ENCODE data around the gene CNFN. TPM values are rescaled to one million over a fixed set of nuclear protein-coding genes. Genes with fewer than 3 reads are reported as not detected.

The CNFN gene
- total and polyA plus RNA-seq, 2 donors: 0.85 to 32.7 TPM

DNA sequence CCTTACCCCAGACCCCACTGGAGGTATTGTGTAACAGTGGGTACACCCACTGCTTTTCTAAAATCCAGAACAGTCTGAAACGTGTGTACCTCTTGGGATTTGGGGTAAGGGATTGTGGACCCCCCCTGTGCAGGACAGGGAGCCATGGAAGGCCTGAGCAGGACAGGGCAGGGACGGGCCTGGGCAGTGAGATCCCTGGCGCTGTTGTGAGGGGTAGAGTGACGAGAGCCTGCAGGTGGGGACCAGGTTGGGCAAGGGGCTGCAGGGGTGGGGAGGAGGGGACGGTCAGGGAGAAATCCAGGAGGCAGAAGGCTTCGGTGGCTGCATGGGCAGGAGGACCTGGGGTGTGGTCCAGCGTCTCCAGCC, 28.6 kb downstream of the CNFN start:
- no peaks in the 10 kb centered on the region for H3K27me3 ChIP-seq (ENCODE audit: control insufficient read depth in 2 of 2, insufficient read depth in 1 of 2, low read length in 1 of 2)
- no peak overlapping the region for H3K27ac ChIP-seq (ENCODE audit: low read depth in 1 of 2, low read length in 1 of 2)
- no peak overlapping the region for H3K4me3 ChIP-seq (ENCODE audit: low read length in 2 of 2)
- H3K4me1 ChIP-seq (ENCODE audit: control insufficient read depth in 2 of 2, insufficient read depth in 2 of 2, low read length in 2 of 2): no peaks in the 10 kb centered on the region
- peaks cover 0 to 9% of the 10 kb centered on the region in 2 donors for H3K9me3 ChIP-seq (ENCODE audit: control insufficient read depth in 2 of 2, insufficient read depth in 1 of 2, low read length in 1 of 2)
- WGBS: 96% methylated on average over 7 of the region's 7 CpGs
- DNase-seq (ENCODE audit: low read depth in 6 of 9, low spot score in 9 of 9): no peak
- H3K36me3 ChIP-seq (ENCODE audit: control insufficient read depth in 2 of 2, insufficient read depth in 2 of 2, low read length in 1 of 2): peaks cover 0 to 13% of the 10 kb centered on the region in 2 donors

DNA sequence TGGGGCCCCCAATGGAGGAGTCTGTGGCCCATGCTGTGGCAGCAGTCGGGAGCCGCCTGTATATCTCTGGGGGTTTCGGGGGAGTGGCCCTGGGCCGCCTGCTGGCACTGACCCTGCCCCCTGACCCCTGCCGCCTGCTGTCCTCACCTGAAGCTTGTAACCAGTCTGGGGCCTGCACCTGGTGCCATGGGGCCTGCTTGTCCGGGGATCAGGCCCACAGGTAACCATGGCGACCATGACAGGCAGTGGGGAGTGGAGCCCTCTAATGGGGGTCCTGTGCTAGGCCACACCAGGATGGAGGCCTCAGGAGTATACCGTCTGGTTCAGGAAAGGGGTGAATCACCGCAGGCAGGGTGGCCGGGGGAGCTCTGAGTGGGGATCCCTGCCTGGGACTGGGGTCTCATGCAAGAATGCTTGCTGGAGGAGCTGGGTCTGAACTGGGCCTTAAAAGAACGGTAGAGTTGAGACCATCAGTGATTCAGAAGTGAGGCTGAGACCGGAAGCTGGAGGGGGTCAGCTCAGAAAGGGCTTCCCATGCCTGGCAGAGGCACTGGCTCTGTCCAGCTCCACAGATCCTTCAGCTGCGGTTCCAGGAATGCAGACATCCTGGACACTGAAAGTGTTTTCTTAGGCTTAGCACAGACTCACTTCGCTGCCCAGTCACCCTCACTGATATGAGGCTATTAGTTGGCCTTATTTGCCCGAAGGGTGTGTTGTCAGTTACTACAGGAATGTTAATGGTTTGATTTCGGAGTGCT, 29.1 kb downstream of the CNFN start:
- no peak overlapping the region for H3K4me3 ChIP-seq (ENCODE audit: low read length in 2 of 2)
- no peak overlapping the region for H3K27ac ChIP-seq (ENCODE audit: low read depth in 1 of 2, low read length in 1 of 2)
- H3K36me3 ChIP-seq (ENCODE audit: control insufficient read depth in 2 of 2, insufficient read depth in 2 of 2, low read length in 1 of 2): peaks cover 0 to 13% of the 10 kb centered on the region in 2 donors
- no peaks in the 10 kb centered on the region for H3K27me3 ChIP-seq (ENCODE audit: control insufficient read depth in 2 of 2, insufficient read depth in 1 of 2, low read length in 1 of 2)
- H3K9me3 ChIP-seq (ENCODE audit: control insufficient read depth in 2 of 2, insufficient read depth in 1 of 2, low read length in 1 of 2): peaks cover 0 to 9% of the 10 kb centered on the region in 2 donors
- 98% methylated on average over 16 of the region's 16 CpGs for WGBS
- no peak for DNase-seq (ENCODE audit: low read depth in 6 of 9, low spot score in 9 of 9)
- no peaks in the 10 kb centered on the region for H3K4me1 ChIP-seq (ENCODE audit: control insufficient read depth in 2 of 2, insufficient read depth in 2 of 2, low read length in 2 of 2)

DNA sequence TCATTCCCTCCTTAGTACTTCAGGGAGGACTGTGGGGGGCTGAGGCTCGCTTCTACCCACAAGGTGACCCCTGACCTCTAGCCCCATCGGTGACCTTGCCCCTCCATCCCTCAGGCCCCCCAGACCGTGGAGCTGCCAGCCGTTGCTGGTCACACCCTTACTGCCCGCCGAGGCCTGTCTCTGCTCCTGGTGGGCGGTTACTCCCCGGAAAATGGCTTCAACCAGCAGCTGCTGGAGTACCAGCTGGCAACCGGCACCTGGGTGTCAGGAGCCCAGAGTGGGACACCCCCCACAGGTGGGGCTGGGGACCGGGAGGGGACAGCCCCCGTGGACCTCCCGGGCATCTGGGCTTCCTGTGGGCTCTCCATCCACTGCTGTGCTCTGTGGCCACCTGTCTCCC, 32.8 kb downstream of the CNFN start:
- no peak for DNase-seq (ENCODE audit: low read depth in 6 of 9, low spot score in 9 of 9)
- Histone ChIP-seq H3K27me3 (ENCODE audit: control insufficient read depth in 2 of 2, insufficient read depth in 1 of 2, low read length in 1 of 2) (no peaks in the 10 kb centered on the region), H3K9me3 (ENCODE audit: control insufficient read depth in 2 of 2, insufficient read depth in 1 of 2, low read length in 1 of 2) (no peaks in the 10 kb centered on the region), H3K27ac (ENCODE audit: low read depth in 1 of 2, low read length in 1 of 2) (no peak overlapping the region), H3K36me3 (ENCODE audit: control insufficient read depth in 2 of 2, insufficient read depth in 2 of 2, low read length in 1 of 2) (peaks cover 0 to 9% of the 10 kb centered on the region in 2 donors), H3K4me1 (ENCODE audit: control insufficient read depth in 2 of 2, insufficient read depth in 2 of 2, low read length in 2 of 2) (no peaks in the 10 kb centered on the region), H3K4me3 (ENCODE audit: low read length in 2 of 2) (no peak overlapping the region)
- 96% methylated on average over 12 of the region's 12 CpGs for WGBS

DNA sequence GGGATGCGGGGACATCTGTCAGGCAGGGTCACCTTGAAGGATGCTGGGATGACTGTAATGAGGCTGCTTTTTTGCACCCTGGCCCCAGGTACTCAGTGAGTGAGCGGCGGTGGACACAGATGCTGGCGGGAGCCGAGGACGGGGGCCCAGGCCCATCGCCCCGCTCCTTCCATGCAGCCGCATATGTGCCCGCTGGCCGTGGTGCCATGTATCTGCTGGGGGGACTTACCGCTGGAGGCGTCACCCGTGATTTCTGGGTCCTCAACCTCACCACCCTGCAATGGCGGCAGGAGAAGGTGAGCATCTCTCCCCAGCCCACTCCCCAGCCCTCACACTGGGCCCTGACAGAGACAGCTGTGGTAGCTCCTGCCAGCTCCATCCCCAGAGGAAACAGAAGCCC, 33.4 kb downstream of the CNFN start:
- Histone ChIP-seq H3K4me3 (ENCODE audit: low read length in 2 of 2) (no peak overlapping the region), H3K4me1 (ENCODE audit: control insufficient read depth in 2 of 2, insufficient read depth in 2 of 2, low read length in 2 of 2) (no peaks in the 10 kb centered on the region), H3K36me3 (ENCODE audit: control insufficient read depth in 2 of 2, insufficient read depth in 2 of 2, low read length in 1 of 2) (peaks cover 0 to 12% of the 10 kb centered on the region in 2 donors), H3K27ac (ENCODE audit: low read depth in 1 of 2, low read length in 1 of 2) (no peak overlapping the region), H3K9me3 (ENCODE audit: control insufficient read depth in 2 of 2, insufficient read depth in 1 of 2, low read length in 1 of 2) (no peaks in the 10 kb centered on the region), H3K27me3 (ENCODE audit: control insufficient read depth in 2 of 2, insufficient read depth in 1 of 2, low read length in 1 of 2) (no peaks in the 10 kb centered on the region)
- DNase-seq (ENCODE audit: low read depth in 6 of 9, low spot score in 9 of 9): no peak
- 98% methylated on average over 15 of the region's 15 CpGs for WGBS

DNA sequence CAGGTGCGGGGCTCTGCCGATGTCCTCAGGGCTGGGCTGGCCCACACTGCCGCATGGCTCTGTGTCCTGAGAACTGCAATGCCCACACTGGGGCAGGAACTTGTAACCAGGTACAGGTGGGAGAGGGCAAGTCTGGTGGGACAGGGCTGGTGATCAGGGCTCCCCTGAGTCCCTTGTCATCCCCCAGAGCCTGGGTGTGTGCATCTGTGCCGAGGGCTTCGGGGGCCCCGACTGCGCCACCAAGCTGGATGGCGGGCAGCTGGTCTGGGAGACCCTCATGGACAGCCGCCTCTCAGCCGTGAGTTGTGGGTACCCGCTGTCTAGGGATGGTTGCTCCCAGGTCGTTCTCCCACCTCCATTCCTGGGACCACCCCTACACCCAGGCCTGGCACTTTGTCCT, 34.2 kb downstream of the CNFN start:
- DNase-seq (ENCODE audit: low read depth in 6 of 9, low spot score in 9 of 9): no peak
- 98% methylated on average over 12 of the region's 12 CpGs for WGBS

DNA sequence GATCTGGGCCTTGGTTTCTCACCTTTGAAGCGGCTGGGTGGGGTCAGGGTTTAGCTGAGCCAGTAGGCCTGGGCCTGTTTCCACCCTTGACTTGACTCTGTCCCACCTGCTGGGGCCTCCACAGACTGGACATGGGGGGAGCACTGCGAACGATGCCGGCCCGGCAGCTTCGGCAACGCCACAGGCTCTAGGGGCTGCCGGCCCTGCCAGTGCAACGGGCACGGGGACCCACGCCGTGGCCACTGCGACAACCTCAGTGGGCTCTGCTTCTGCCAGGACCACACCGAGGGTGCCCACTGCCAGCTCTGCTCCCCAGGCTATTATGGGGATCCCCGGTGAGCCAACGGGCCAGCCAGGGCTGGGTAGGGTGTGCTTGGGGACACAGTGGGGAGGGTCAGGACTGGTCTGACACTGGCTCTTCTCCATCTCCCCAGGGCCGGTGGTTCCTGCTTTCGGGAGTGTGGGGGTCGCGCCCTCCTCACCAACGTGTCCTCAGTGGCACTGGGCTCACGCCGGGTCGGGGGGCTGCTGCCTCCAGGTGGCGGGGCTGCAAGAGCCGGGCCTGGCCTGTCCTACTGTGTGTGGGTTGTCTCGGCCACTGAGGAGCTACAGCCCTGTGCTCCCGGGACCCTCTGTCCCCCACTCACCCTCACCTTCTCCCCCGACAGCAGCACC, 36.6 kb downstream of the CNFN start:
- no peak for DNase-seq (ENCODE audit: low read depth in 6 of 9, low spot score in 9 of 9)
- WGBS: 98% methylated on average over 29 of the region's 29 CpGs
- H3K27ac ChIP-seq (ENCODE audit: low read depth in 1 of 2, low read length in 1 of 2): no peak overlapping the region
- no peaks in the 10 kb centered on the region for H3K27me3 ChIP-seq (ENCODE audit: control insufficient read depth in 2 of 2, insufficient read depth in 1 of 2, low read length in 1 of 2)
- H3K4me3 ChIP-seq (ENCODE audit: low read length in 2 of 2): no peak overlapping the region
- peaks cover 0 to 16% of the 10 kb centered on the region in 2 donors for H3K36me3 ChIP-seq (ENCODE audit: control insufficient read depth in 2 of 2, insufficient read depth in 2 of 2, low read length in 1 of 2)
- H3K9me3 ChIP-seq (ENCODE audit: control insufficient read depth in 2 of 2, insufficient read depth in 1 of 2, low read length in 1 of 2): no peaks in the 10 kb centered on the region
- H3K4me1 ChIP-seq (ENCODE audit: control insufficient read depth in 2 of 2, insufficient read depth in 2 of 2, low read length in 2 of 2): no peaks in the 10 kb centered on the region

More for the DNA sequence above, 34.2 kb downstream of the CNFN start:
- Histone ChIP-seq H3K36me3 (ENCODE audit: control insufficient read depth in 2 of 2, insufficient read depth in 2 of 2, low read length in 1 of 2) (peaks cover 0 to 16% of the 10 kb centered on the region in 2 donors), H3K9me3 (ENCODE audit: control insufficient read depth in 2 of 2, insufficient read depth in 1 of 2, low read length in 1 of 2) (no peaks in the 10 kb centered on the region), H3K27me3 (ENCODE audit: control insufficient read depth in 2 of 2, insufficient read depth in 1 of 2, low read length in 1 of 2) (no peaks in the 10 kb centered on the region), H3K4me3 (ENCODE audit: low read length in 2 of 2) (no peak overlapping the region), H3K4me1 (ENCODE audit: control insufficient read depth in 2 of 2, insufficient read depth in 2 of 2, low read length in 2 of 2) (no peaks in the 10 kb centered on the region), H3K27ac (ENCODE audit: low read depth in 1 of 2, low read length in 1 of 2) (no peak overlapping the region)

DNA sequence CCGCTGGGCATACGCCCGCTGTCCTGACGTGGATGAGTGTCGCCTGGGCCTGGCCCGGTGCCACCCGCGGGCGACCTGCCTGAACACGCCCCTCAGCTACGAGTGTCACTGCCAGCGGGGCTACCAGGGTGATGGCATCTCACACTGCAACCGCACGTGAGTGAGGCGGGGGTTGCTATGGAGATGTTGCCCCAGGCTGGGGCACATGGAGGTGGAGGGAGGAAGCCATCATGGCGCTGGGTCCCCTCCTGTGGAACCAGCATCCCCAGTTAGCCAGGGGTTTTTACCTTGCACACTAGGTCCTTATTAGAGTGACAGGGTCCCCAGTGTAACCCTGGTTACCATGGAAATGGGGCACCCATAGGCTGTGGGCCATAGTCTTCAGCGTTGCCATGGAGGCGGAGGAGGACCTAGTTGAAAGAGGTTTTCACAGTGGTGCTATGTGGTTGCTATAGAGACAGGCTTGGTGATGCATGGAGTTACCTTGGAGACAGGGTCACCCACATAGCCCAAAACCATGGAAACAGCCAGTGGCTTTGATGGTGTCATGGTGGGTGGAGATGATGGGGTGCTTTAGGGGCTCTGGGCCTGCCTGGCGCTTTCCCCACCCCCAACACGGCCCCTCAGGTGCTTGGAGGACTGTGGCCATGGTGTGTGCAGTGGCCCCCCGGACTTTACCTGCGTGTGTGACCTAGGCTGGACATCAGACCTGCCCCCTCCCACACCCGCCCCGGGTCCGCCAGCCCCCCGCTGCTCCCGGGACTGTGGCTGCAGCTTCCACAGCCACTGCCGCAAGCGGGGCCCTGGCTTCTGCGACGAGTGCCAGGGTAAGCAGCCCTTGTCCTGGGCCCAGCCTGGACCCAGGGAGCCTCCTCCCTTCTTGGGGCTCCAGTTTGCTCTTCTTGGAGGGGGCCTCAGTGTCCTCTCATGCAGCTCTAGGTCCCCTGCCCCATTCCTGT, 37.5 kb downstream of the CNFN start:
- peaks cover 0 to 16% of the 10 kb centered on the region in 2 donors for H3K36me3 ChIP-seq (ENCODE audit: control insufficient read depth in 2 of 2, insufficient read depth in 2 of 2, low read length in 1 of 2)
- H3K27me3 ChIP-seq (ENCODE audit: control insufficient read depth in 2 of 2, insufficient read depth in 1 of 2, low read length in 1 of 2): no peaks in the 10 kb centered on the region
- no peak overlapping the region for H3K4me3 ChIP-seq (ENCODE audit: low read length in 2 of 2)
- no peaks in the 10 kb centered on the region for H3K4me1 ChIP-seq (ENCODE audit: control insufficient read depth in 2 of 2, insufficient read depth in 2 of 2, low read length in 2 of 2)
- no peaks in the 10 kb centered on the region for H3K9me3 ChIP-seq (ENCODE audit: control insufficient read depth in 2 of 2, insufficient read depth in 1 of 2, low read length in 1 of 2)
- 96% methylated on average over 31 of the region's 31 CpGs for WGBS
- no peak overlapping the region for H3K27ac ChIP-seq (ENCODE audit: low read depth in 1 of 2, low read length in 1 of 2)
- no peak for DNase-seq (ENCODE audit: low read depth in 6 of 9, low spot score in 9 of 9)

DNA sequence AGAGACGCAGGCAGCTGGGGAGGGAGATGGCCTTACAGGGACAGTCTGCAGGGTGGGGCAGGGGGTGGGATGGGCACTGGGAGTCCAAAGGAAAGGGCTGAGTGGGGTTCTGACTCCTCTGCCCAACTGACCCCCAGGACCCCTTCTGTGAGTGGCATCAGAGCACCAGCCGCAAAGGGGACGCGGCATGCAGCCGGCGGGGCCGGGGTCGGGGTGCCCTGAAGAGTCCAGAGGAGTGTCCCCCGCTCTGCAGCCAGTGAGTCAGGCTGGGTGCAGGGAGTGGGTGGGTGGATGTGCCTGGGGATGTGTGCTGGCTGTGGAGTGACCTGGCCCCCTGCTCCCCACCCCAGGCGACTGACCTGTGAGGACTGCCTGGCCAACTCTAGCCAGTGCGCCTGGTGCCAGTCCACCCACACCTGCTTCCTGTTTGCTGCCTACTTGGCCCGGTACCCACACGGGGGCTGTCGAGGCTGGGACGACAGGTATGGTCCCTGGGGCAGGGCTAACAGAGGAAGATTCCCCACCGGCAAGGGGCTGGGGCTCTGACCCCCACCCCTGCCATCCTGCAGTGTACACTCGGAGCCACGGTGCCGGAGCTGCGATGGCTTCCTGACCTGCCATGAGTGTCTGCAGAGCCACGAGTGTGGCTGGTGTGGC, 38.9 kb downstream of the CNFN start:
- H3K27me3 ChIP-seq (ENCODE audit: control insufficient read depth in 2 of 2, insufficient read depth in 1 of 2, low read length in 1 of 2): no peaks in the 10 kb centered on the region
- peaks cover 0 to 13% of the 10 kb centered on the region in 2 donors for H3K36me3 ChIP-seq (ENCODE audit: control insufficient read depth in 2 of 2, insufficient read depth in 2 of 2, low read length in 1 of 2)
- no peak for DNase-seq (ENCODE audit: low read depth in 6 of 9, low spot score in 9 of 9)
- 95% methylated on average over 21 of the region's 21 CpGs for WGBS
- no peak overlapping the region for H3K27ac ChIP-seq (ENCODE audit: low read depth in 1 of 2, low read length in 1 of 2)
- H3K9me3 ChIP-seq (ENCODE audit: control insufficient read depth in 2 of 2, insufficient read depth in 1 of 2, low read length in 1 of 2): no peaks in the 10 kb centered on the region
- H3K4me3 ChIP-seq (ENCODE audit: low read length in 2 of 2): no peak overlapping the region
- no peaks in the 10 kb centered on the region for H3K4me1 ChIP-seq (ENCODE audit: control insufficient read depth in 2 of 2, insufficient read depth in 2 of 2, low read length in 2 of 2)

Data from thymus (tissue), 11 donors.